Inflammatory macrophage treated with lipopolysaccharide for 1 hour (primary cell): ENCODE measurements around the gene WNT5A.

Experiments used
- DNase-seq, 2 donors: peaks; one replicate each; pipeline ENCODE4 v3.0.0-alpha.2; 2020 to 2022

The WNT5A gene

GRCh38 chr3:55480911-55481743 is 6.0 kb downstream of the WNT5A start:
- no peak for DNase-seq

GRCh38 chr3:55477306-55478303 is 9.5 kb downstream of the WNT5A start:
- no peak for DNase-seq

- DNase-seq: no peak
Observed at GRCh38 chr3:55476515-55476914, 10.6 kb downstream of the WNT5A start.

- DNase-seq: no peak
Observed at GRCh38 chr3:55474213-55474632, 12.9 kb downstream of the WNT5A start.

GRCh38 chr3:55473788-55474187 is 13.3 kb downstream of the WNT5A start:
- no peak for DNase-seq

- DNase-seq: no peak
Observed at GRCh38 chr3:55471522-55472280, 15.4 kb downstream of the WNT5A start.

- DNase-seq: no peak
Observed at GRCh38 chr3:55471084-55471483, 16.0 kb downstream of the WNT5A start.

- DNase-seq: no peak
Observed at GRCh38 chr3:55469957-55470526, 17.1 kb downstream of the WNT5A start.

GRCh38 chr3:55468251-55468650 is 18.9 kb downstream of the WNT5A start:
- DNase-seq: no peak

GRCh38 chr3:55467099-55467498 is 20.0 kb downstream of the WNT5A start:
- no peak for DNase-seq

GRCh38 chr3:55466526-55466925 is 20.6 kb downstream of the WNT5A start:
- DNase-seq: no peak

- DNase-seq: no peak
Observed at GRCh38 chr3:55461896-55462295, 25.2 kb downstream of the WNT5A start.

- DNase-seq: no peak
Observed at GRCh38 chr3:55459838-55460237, 27.3 kb downstream of the WNT5A start.

GRCh38 chr3:55458181-55458790 is 28.8 kb downstream of the WNT5A start:
- DNase-seq: no peak

GRCh38 chr3:55455915-55456314 is 31.2 kb downstream of the WNT5A start:
- DNase-seq: no peak

- DNase-seq: no peak
Observed at GRCh38 chr3:55454611-55455010, 32.5 kb downstream of the WNT5A start.

- DNase-seq: no peak
Observed at GRCh38 chr3:55453886-55454496, 33.1 kb downstream of the WNT5A start.

GRCh38 chr3:55452886-55453285 is 34.2 kb downstream of the WNT5A start:
- DNase-seq: no peak

- DNase-seq: no peak
Observed at GRCh38 chr3:55449527-55449926, 37.6 kb downstream of the WNT5A start.

- no peak for DNase-seq
Observed at GRCh38 chr3:55446850-55447249, 40.3 kb downstream of the WNT5A start.

GRCh38 chr3:55445551-55445950 is 41.6 kb downstream of the WNT5A start:
- no peak for DNase-seq

GRCh38 chr3:55443346-55443745 is 43.8 kb downstream of the WNT5A start:
- no peak for DNase-seq
